ENCODE results near the gene KBTBD8. TPM values are rescaled to one million over a fixed set of nuclear protein-coding genes. Genes with fewer than 3 reads are reported as not detected.
A peak's percentile ranks its signal among the peaks of the same experiment; 100 is the strongest.

KBTBD8 gene
- total and polyA plus RNA-seq, 3 donors from 2014 or later: 8.4 to 12.2 (median 10.0) TPM

DNA sequence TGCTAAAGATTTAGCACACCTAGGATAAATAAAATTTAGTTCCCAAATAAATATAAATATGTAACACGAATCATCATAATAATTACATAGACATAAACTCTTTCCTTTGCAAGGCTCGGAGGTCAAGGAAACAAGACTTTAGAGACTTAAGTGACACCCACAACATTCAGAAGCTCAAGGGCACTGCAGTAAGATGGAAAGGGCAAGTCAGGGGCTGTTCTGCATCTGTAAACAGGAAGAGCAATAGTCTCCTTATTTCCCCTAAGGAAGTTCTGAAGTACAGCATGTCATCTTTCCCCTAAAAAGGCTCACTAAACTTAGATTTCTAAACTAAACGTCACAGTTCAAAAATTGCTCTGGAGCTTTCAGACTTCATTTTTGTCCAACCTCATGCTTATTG lies 26.9 kb upstream of the KBTBD8 start:
- intact Hi-C loops (cut with DNase I; ENCODE audit: low total_unique reads): no loop called here
- H3K27ac ChIP-seq: no peak overlapping the region

DNA sequence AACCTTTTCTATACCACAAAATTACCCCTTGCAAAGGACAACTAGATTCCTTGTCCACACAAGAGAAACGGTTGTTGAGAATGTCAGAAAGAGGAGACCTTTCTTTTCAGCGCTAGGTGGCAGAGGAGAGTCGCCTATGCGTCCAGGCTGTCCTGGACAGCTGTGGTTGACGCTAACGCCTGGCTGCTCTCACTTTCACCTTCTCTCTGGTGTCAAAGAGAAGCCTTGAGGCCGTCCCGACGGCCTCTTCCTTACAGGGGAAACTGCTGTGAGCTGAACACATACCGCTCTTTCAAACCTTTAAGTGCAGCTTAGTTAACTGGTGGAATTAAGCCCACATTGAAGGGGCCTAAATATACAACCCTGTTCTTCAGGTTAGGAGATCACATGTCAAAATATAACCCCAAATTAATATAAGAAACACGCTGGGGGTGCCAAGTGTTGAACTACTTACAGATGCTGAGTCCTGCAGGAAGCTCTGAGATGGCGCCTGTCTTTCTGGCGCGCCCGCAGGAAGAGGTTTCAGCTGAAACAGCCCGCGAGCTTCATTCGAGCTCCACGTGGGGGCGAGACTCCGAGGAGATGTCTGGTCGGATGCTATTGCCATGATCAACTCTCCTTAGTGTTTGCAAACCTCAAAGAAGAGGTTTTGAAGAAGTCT lies 26.1 kb upstream of the KBTBD8 start:
- TF ChIP-seq, protein P1, sequence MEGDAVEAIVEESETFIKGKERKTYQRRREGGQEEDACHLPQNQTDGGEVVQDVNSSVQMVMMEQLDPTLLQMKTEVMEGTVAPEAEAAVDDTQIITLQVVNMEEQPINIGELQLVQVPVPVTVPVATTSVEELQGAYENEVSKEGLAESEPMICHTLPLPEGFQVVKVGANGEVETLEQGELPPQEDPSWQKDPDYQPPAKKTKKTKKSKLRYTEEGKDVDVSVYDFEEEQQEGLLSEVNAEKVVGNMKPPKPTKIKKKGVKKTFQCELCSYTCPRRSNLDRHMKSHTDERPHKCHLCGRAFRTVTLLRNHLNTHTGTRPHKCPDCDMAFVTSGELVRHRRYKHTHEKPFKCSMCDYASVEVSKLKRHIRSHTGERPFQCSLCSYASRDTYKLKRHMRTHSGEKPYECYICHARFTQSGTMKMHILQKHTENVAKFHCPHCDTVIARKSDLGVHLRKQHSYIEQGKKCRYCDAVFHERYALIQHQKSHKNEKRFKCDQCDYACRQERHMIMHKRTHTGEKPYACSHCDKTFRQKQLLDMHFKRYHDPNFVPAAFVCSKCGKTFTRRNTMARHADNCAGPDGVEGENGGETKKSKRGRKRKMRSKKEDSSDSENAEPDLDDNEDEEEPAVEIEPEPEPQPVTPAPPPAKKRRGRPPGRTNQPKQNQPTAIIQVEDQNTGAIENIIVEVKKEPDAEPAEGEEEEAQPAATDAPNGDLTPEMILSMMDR (IDR thresholded peaks at IDR 0.05): peak; percentile 33 to 64 (median 46)
- no peak for TF ChIP-seq POLR2A (IDR thresholded peaks at IDR 0.05)
- Histone ChIP-seq H3K27ac (no peak overlapping the region), H3K4me1 (no peaks in the 10 kb centered on the region), H3K36me3 (ENCODE audit: low read depth, missing control alignments) (no peaks in the 10 kb centered on the region), H3K4me3 (peak overlapping the region; percentile 19 to 42), H3K27me3 (no peaks in the 10 kb centered on the region), H3K9me3 (no peaks in the 10 kb centered on the region)
- intact Hi-C loops (cut with DNase I; ENCODE audit: low total_unique reads): no loop called here
- peak; percentile 84 for DNase-seq
- WGBS, 2 donors: 8 to 9% methylated on average over 22 of the region's 22 CpGs

More for the DNA sequence above, 26.9 kb upstream of the KBTBD8 start:
- TF ChIP-seq, protein P1 (IDR thresholded peaks at IDR 0.05): no peak
- no peak for TF ChIP-seq POLR2A (IDR thresholded peaks at IDR 0.05)
- WGBS, 2 donors: 36 to 39% methylated on average over 3 of the region's 3 CpGs
- no peak for DNase-seq
- H3K36me3 ChIP-seq (ENCODE audit: low read depth, missing control alignments): no peaks in the 10 kb centered on the region
- no peaks in the 10 kb centered on the region for H3K27me3 ChIP-seq
- H3K9me3 ChIP-seq: no peaks in the 10 kb centered on the region
- no peak overlapping the region for H3K4me3 ChIP-seq
- H3K4me1 ChIP-seq: no peaks in the 10 kb centered on the region

DNA sequence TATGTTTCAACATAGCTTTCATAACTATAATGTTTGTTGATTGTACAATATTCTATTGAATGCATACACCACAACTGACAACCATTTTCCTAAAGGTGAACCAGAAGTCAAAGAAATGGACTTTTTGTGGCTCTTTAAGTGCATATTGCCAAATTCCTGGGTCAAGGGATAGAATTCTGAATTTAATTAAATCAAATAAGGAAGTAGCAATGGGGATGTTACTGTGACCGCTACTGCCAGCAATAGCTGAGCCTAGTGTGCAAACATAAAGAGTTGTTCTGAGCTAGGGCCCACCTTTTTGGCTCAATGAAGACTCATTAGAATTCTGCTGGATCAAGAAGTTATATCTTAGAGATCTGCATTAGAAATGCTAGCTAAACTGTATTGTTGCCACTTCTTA lies 17.3 kb upstream of the KBTBD8 start:
- intact Hi-C loops (cut with DNase I; ENCODE audit: low total_unique reads): no loop called here
- WGBS, 2 donors: 83 to 85% methylated on average over 1 of the region's 1 CpG
- no peaks in the 10 kb centered on the region for H3K36me3 ChIP-seq (ENCODE audit: low read depth, missing control alignments)
- no peaks in the 10 kb centered on the region for H3K9me3 ChIP-seq
- no peaks in the 10 kb centered on the region for H3K4me1 ChIP-seq
- no peak for TF ChIP-seq POLR2A (IDR thresholded peaks at IDR 0.05)
- TF ChIP-seq, protein P1 (IDR thresholded peaks at IDR 0.05): no peak
- no peak overlapping the region for H3K27ac ChIP-seq
- H3K4me3 ChIP-seq: no peak overlapping the region
- DNase-seq: no peak
- H3K27me3 ChIP-seq: no peaks in the 10 kb centered on the region

DNA sequence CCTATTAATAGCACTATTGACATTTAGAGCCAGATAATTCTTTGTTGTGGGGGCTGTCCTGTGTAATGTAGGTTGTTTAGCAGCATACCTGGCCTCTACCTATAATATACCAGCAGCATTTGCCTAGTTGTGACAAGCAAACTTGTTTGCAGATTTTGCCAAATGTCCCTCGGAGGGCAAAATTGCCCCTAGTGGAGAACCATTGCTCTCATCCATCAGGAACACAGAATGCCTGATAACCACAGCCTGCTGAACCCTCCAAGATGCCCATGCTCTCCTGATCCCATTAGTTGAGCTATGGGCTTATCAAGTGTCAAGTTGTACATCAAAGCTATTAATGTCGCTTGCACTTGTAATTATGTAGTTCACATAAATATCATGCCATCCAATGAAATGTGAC lies 15.0 kb upstream of the KBTBD8 start:
- intact Hi-C loops (cut with DNase I; ENCODE audit: low total_unique reads): no loop called here
- Histone ChIP-seq H3K27me3 (no peaks in the 10 kb centered on the region), H3K4me3 (no peak overlapping the region), H3K9me3 (no peaks in the 10 kb centered on the region), H3K4me1 (no peaks in the 10 kb centered on the region), H3K27ac (no peak overlapping the region), H3K36me3 (ENCODE audit: low read depth, missing control alignments) (no peaks in the 10 kb centered on the region)
- DNase-seq: no peak
- no peak for TF ChIP-seq POLR2A (IDR thresholded peaks at IDR 0.05)
- TF ChIP-seq, protein P1 (IDR thresholded peaks at IDR 0.05): no peak
- 79 to 89% methylated on average over 2 of the region's 2 CpGs for WGBS, 2 donors

DNA sequence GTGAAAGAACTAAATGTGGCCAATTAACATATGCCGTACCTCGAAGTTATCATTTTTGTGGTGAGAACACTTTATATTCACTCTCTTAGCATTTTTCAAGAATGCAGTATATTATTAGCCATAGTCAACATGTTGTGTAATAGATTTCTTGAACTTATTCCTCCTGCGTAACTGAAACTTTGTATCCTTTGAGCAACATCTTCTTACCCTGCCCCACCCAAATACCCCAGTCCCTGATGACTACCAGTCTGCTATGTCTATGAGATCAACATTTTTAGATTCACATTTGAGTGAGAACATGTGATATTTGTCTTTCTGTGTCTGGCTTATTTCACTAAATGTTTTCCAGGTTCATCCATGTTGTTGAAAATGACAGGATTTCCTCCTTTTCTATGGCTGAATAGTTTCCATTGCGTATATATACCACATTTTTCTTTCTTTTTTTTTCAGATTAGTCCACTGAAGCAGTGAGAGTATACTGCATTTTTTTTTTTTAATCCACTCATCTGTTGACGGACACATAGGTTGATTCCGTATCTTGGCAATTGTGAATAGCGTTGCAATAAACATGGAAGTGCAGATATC lies 12.7 kb upstream of the KBTBD8 start:
- Histone ChIP-seq H3K36me3 (ENCODE audit: low read depth, missing control alignments) (no peaks in the 10 kb centered on the region), H3K27ac (no peak overlapping the region), H3K4me3 (no peak overlapping the region), H3K9me3 (no peaks in the 10 kb centered on the region), H3K4me1 (no peaks in the 10 kb centered on the region), H3K27me3 (no peaks in the 10 kb centered on the region)
- no peak for DNase-seq
- no peak for TF ChIP-seq POLR2A (IDR thresholded peaks at IDR 0.05)
- TF ChIP-seq, protein P1 (IDR thresholded peaks at IDR 0.05): no peak
- 92 to 95% methylated on average over 7 of the region's 7 CpGs for WGBS, 2 donors
- intact Hi-C loops (cut with DNase I; ENCODE audit: low total_unique reads): no loop called here

All from testis (tissue), 3 donors.